ENCODE results near the gene ZNF182.

ZNF182 gene

DNA sequence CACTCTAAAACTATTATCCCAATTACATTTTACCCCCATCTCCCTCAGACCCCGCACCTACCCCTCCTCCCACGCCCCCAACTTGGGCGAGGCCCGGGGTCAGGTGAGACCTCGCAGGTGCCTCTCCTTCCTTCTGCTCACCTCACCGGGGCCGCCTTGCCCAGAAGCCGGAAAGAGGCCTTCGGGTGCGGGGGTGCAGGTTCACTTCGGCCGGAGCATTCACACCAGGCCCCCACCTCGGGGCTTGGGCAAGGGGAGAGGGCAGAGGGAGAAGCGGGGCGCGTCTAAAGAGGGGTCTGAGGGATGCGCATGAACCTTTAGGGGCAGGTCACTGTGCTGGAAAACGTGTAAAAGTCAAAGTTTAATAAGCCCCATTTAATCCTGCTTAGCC lies 427 bp downstream of the ZNF182 start:
- TF ChIP-seq PPARA (CRISPR knock-in tag; IDR thresholded peaks at IDR 0.05; ENCODE audit: borderline replicate concordance) = no peak
- peak; percentile 25 for ATAC-seq

DNA sequence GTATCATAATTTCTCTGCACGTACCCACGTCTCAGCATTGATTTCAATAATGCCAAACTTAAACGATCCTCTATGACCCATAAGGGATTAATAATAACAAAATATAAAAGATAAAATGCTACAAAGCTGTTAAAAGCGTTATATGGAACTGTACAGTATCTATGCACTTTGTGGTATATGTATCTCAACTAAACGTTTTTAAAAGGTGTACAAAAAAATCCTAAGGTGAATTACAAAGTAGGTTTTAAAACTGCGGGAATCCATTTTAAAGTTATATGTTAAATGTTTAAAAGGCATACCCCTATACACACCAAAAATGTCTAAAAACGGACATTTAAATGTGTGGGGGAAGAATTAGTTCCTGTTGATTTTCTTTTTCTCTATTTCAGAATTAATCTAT lies 860 bp downstream of the ZNF182 start:
- no peak for ATAC-seq
- no peak for TF ChIP-seq PPARA (CRISPR knock-in tag; IDR thresholded peaks at IDR 0.05; ENCODE audit: borderline replicate concordance)
- TF ChIP-seq ZFP3 (CRISPR knock-in tag; IDR thresholded peaks at IDR 0.05) = no peak
- TF ChIP-seq ISL1 (CRISPR knock-in tag; IDR thresholded peaks at IDR 0.05) = no peak
- no peak for TF ChIP-seq SNAI2 (CRISPR knock-in tag; IDR thresholded peaks at IDR 0.05)
- no peak for TF ChIP-seq CSDC2 (CRISPR knock-in tag; IDR thresholded peaks at IDR 0.05)
- TF ChIP-seq, protein P1, sequence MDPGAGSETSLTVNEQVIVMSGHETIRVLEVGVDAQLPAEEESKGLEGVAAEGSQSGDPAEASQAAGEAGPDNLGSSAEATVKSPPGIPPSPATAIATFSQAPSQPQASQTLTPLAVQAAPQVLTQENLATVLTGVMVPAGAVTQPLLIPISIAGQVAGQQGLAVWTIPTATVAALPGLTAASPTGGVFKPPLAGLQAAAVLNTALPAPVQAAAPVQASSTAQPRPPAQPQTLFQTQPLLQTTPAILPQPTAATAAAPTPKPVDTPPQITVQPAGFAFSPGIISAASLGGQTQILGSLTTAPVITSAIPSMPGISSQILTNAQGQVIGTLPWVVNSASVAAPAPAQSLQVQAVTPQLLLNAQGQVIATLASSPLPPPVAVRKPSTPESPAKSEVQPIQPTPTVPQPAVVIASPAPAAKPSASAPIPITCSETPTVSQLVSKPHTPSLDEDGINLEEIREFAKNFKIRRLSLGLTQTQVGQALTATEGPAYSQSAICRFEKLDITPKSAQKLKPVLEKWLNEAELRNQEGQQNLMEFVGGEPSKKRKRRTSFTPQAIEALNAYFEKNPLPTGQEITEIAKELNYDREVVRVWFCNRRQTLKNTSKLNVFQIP (CRISPR knock-in tag; IDR thresholded peaks at IDR 0.05; ENCODE audit: borderline replicate concordance, low read depth) = no peak
- TF ChIP-seq, protein P2, sequence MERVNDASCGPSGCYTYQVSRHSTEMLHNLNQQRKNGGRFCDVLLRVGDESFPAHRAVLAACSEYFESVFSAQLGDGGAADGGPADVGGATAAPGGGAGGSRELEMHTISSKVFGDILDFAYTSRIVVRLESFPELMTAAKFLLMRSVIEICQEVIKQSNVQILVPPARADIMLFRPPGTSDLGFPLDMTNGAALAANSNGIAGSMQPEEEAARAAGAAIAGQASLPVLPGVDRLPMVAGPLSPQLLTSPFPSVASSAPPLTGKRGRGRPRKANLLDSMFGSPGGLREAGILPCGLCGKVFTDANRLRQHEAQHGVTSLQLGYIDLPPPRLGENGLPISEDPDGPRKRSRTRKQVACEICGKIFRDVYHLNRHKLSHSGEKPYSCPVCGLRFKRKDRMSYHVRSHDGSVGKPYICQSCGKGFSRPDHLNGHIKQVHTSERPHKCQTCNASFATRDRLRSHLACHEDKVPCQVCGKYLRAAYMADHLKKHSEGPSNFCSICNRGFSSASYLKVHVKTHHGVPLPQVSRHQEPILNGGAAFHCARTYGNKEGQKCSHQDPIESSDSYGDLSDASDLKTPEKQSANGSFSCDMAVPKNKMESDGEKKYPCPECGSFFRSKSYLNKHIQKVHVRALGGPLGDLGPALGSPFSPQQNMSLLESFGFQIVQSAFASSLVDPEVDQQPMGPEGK (CRISPR knock-in tag; IDR thresholded peaks at IDR 0.05; ENCODE audit: borderline replicate concordance) = no peak
- no peak for TF ChIP-seq TOX (CRISPR knock-in tag; IDR thresholded peaks at IDR 0.05; ENCODE audit: borderline replicate concordance)

DNA sequence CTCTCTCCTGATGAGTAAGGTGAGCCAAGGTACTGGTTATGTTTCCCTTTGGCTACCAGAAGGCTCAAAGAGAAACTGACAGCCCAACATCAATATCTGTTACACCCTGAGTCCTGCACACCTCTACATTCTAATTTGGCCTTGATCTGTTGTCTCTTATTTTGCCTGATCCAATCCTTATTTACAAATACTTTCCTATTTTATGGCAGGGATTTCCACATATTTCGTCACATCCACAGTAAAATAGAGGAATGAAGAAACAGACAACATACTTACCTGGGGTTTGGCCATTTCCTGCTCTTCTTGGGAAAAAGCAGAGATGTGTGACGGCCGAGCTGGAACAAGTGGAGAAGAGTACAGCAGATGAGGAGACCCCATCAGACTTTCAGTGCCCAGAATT lies 1.5 kb downstream of the ZNF182 start:
- TF ChIP-seq, protein P3, sequence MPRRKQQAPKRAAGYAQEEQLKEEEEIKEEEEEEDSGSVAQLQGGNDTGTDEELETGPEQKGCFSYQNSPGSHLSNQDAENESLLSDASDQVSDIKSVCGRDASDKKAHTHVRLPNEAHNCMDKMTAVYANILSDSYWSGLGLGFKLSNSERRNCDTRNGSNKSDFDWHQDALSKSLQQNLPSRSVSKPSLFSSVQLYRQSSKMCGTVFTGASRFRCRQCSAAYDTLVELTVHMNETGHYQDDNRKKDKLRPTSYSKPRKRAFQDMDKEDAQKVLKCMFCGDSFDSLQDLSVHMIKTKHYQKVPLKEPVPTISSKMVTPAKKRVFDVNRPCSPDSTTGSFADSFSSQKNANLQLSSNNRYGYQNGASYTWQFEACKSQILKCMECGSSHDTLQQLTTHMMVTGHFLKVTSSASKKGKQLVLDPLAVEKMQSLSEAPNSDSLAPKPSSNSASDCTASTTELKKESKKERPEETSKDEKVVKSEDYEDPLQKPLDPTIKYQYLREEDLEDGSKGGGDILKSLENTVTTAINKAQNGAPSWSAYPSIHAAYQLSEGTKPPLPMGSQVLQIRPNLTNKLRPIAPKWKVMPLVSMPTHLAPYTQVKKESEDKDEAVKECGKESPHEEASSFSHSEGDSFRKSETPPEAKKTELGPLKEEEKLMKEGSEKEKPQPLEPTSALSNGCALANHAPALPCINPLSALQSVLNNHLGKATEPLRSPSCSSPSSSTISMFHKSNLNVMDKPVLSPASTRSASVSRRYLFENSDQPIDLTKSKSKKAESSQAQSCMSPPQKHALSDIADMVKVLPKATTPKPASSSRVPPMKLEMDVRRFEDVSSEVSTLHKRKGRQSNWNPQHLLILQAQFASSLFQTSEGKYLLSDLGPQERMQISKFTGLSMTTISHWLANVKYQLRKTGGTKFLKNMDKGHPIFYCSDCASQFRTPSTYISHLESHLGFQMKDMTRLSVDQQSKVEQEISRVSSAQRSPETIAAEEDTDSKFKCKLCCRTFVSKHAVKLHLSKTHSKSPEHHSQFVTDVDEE (CRISPR knock-in tag; IDR thresholded peaks at IDR 0.05) = no peak
- TF ChIP-seq SNAI2 (CRISPR knock-in tag; IDR thresholded peaks at IDR 0.05) (no peak), ZNF70 (CRISPR knock-in tag; IDR thresholded peaks at IDR 0.05) (no peak), ISL1 (CRISPR knock-in tag; IDR thresholded peaks at IDR 0.05) (no peak), ZNF565 (CRISPR knock-in tag; conservative IDR thresholded peaks at IDR 0.05; ENCODE audit: low read depth) (no peak), ZNF8 (CRISPR knock-in tag; IDR thresholded peaks at IDR 0.05) (no peak), ZFP3 (CRISPR knock-in tag; IDR thresholded peaks at IDR 0.05) (no peak)
- TF ChIP-seq, protein P4, sequence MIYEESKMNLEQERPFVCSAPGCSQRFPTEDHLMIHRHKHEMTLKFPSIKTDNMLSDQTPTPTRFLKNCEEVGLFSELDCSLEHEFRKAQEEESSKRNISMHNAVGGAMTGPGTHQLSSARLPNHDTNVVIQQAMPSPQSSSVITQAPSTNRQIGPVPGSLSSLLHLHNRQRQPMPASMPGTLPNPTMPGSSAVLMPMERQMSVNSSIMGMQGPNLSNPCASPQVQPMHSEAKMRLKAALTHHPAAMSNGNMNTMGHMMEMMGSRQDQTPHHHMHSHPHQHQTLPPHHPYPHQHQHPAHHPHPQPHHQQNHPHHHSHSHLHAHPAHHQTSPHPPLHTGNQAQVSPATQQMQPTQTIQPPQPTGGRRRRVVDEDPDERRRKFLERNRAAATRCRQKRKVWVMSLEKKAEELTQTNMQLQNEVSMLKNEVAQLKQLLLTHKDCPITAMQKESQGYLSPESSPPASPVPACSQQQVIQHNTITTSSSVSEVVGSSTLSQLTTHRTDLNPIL (CRISPR knock-in tag; IDR thresholded peaks at IDR 0.05; ENCODE audit: low read depth) = no peak
- TF ChIP-seq, protein P2 (CRISPR knock-in tag; IDR thresholded peaks at IDR 0.05; ENCODE audit: borderline replicate concordance) = no peak
- no peak for ATAC-seq

DNA sequence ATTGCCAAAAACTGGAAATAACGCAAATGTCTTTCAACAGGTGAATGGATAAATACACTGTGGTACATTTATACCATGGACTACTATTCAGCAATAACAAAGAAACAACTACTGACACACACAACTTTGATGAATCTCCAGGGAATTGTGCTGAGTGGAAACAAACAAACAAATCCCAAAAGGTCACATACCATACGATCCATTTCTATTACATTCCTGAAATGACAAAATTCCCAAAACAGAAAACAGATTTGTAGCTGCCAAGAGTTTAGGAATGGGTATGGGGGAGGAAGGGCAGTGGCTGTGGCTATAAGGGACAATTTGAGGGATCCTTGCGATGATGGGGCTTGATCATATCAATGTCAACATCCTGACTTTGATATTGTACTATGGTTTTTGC lies 2.5 kb downstream of the ZNF182 start:
- TF ChIP-seq ZNF8 (CRISPR knock-in tag; IDR thresholded peaks at IDR 0.05) (0 out of 2 replicates have a peak, but pooled peaks have one; percentile 29), TCF4 (CRISPR knock-in tag; IDR thresholded peaks at IDR 0.05; ENCODE audit: borderline replicate concordance) (no peak)
- no peak for ATAC-seq

DNA sequence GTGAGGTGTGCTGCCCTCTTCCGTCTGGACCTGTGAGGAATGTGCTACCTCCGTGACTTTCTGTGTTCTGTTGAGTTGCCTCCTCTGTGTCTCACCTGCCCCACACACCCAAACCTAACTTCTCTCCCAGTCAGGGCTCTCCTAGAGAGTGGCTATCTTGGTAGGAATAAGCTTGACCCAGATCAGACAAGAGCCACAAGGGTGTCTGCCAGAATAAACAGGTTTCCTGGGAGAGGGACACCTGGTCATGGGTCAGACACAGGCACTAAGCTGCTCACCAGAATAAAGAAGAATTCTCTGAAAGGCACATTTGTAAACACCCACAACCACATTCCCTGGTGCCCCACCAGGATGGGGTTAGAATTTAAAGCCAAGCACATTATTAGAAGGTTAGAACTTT lies 11.1 kb downstream of the ZNF182 start:
- no peak for ATAC-seq
- TF ChIP-seq, protein P1 (CRISPR knock-in tag; IDR thresholded peaks at IDR 0.05; ENCODE audit: borderline replicate concordance, low read depth) = no peak
- TF ChIP-seq, protein P3 (CRISPR knock-in tag; IDR thresholded peaks at IDR 0.05) = no peak
- TF ChIP-seq, protein P4 (CRISPR knock-in tag; IDR thresholded peaks at IDR 0.05; ENCODE audit: low read depth) = no peak
- TF ChIP-seq GLIS3 (CRISPR knock-in tag; IDR thresholded peaks at IDR 0.05) (no peak), OSR1 (CRISPR knock-in tag; IDR thresholded peaks at IDR 0.05) (no peak), SNAI2 (CRISPR knock-in tag; IDR thresholded peaks at IDR 0.05) (no peak), ZFP3 (CRISPR knock-in tag; IDR thresholded peaks at IDR 0.05) (no peak), ISL1 (CRISPR knock-in tag; IDR thresholded peaks at IDR 0.05) (no peak)

All from SK-N-SH treated with all-trans-retinoic acid at 6 μM for 48 hours (cell line).